SK-N-SH treated with all-trans-retinoic acid at 6 μM for 48 hours (cell line): Measurements from ENCODE around the gene CENPM.

ENCODE experiments used
- ATAC-seq: fragments of 200-7000 bp; cut with Tn5 transposase; 3 replicates; pipeline ENCODE4 v1.9.1; 2020; ENCODE audit warnings: mild to moderate bottlenecking, moderate library complexity
- ARNTL ChIP-seq: fragments of 450-650 bp; formaldehyde crosslinking; IDR thresholded peaks from 2 replicates; pipeline ENCODE4 v1.5.0; 2020; ENCODE audit warnings: low read depth, mild to moderate bottlenecking, moderate library complexity, borderline replicate concordance
- BACH2 ChIP-seq: fragments of 250-450 bp; sonication (Bioruptor Pico); IDR thresholded peaks from 2 replicates; pipeline ENCODE4 v1.9.0; 2021; ENCODE audit warnings: mild to moderate bottlenecking, borderline replicate concordance
- CREB5 ChIP-seq: fragments of 250-450 bp; sonication (Bioruptor Pico); IDR thresholded peaks from 2 replicates; pipeline ENCODE4 v1.5.1; 2020; ENCODE audit warnings: low read depth, mild to moderate bottlenecking, moderate library complexity
- CSDC2 ChIP-seq: fragments of 250-450 bp; sonication (Bioruptor Pico); IDR thresholded peaks from 2 replicates; pipeline ENCODE4 v1.5.0; 2020; ENCODE audit warnings: mild to moderate bottlenecking, moderate library complexity
- CSRNP3 ChIP-seq: fragments of 250-450 bp; sonication (Bioruptor Pico); IDR thresholded peaks from 2 replicates; pipeline ENCODE4 v1.5.1; 2021; ENCODE audit warnings: mild to moderate bottlenecking, moderate library complexity
- ESRRG ChIP-seq: fragments of 250-450 bp; sonication (Bioruptor Pico); IDR thresholded peaks from 2 replicates; pipeline ENCODE4 v1.6.1; 2021; ENCODE audit warnings: mild to moderate bottlenecking
- GLIS3 ChIP-seq: fragments of 250-450 bp; sonication (Bioruptor Pico); IDR thresholded peaks from 2 replicates; pipeline ENCODE4 v1.5.0; 2020; ENCODE audit warnings: mild to moderate bottlenecking, moderate library complexity
- ISL1 ChIP-seq: fragments of 250-450 bp; sonication (Bioruptor Pico); IDR thresholded peaks from 2 replicates; pipeline ENCODE4 v2.1.2; 2022; ENCODE audit warnings: mild to moderate bottlenecking, moderate library complexity
- PATZ1 ChIP-seq: fragments of 250-450 bp; sonication (Bioruptor Pico); IDR thresholded peaks from 2 replicates; pipeline ENCODE4 v1.8.0; 2020; ENCODE audit warnings: mild to moderate bottlenecking, moderate library complexity, borderline replicate concordance
- POU6F1 ChIP-seq: fragments of 250-450 bp; sonication (Bioruptor Pico); IDR thresholded peaks from 2 replicates; pipeline ENCODE4 v1.8.0; 2021; ENCODE audit warnings: low read depth, mild to moderate bottlenecking, moderate library complexity, borderline replicate concordance
- PPARA ChIP-seq: fragments of 250-450 bp; sonication (Bioruptor Pico); IDR thresholded peaks from 2 replicates; pipeline ENCODE4 v1.5.0; 2020; ENCODE audit warnings: mild to moderate bottlenecking, borderline replicate concordance
- RARB ChIP-seq: fragments of 250-450 bp; sonication (Bioruptor Pico); IDR thresholded peaks from 2 replicates; pipeline ENCODE4 v1.8.0; 2021; ENCODE audit warnings: mild to moderate bottlenecking, moderate library complexity
- SNAI2 ChIP-seq: fragments of 250-450 bp; sonication (Bioruptor Pico); IDR thresholded peaks from 2 replicates; pipeline ENCODE4 v1.5.0; 2020; ENCODE audit warnings: mild to moderate bottlenecking, moderate library complexity
- TCF4 ChIP-seq: fragments of 250-450 bp; sonication (Bioruptor Pico); IDR thresholded peaks from 2 replicates; pipeline ENCODE4 v1.8.0; 2021; ENCODE audit warnings: mild to moderate bottlenecking, moderate library complexity, borderline replicate concordance
- TOX ChIP-seq: fragments of 250-450 bp; sonication (Bioruptor Pico); IDR thresholded peaks from 2 replicates; pipeline ENCODE4 v1.8.0; 2021; ENCODE audit warnings: mild to moderate bottlenecking, moderate library complexity, borderline replicate concordance
- TSHZ2 ChIP-seq: fragments of 250-450 bp; sonication (Bioruptor Pico); IDR thresholded peaks from 2 replicates; pipeline ENCODE4 v1.5.0; 2020; ENCODE audit warnings: mild to moderate bottlenecking, moderate library complexity
- ZC3H10 ChIP-seq: fragments of 250-450 bp; sonication (Bioruptor Pico); IDR thresholded peaks from 2 replicates; pipeline ENCODE4 v1.5.1; 2021; ENCODE audit warnings: mild to moderate bottlenecking, moderate library complexity
- ZFP3 ChIP-seq: fragments of 250-450 bp; sonication (Bioruptor Pico); IDR thresholded peaks from 2 replicates; pipeline ENCODE4 v1.5.0; 2020; ENCODE audit warnings: mild to moderate bottlenecking, moderate library complexity
- ZFP30 ChIP-seq: fragments of 450-650 bp; formaldehyde crosslinking; IDR thresholded peaks from 2 replicates; pipeline ENCODE4 v1.5.0; 2022; ENCODE audit warnings: mild to moderate bottlenecking, moderate library complexity
- ZNF565 ChIP-seq: fragments of 450-650 bp; formaldehyde crosslinking; conservative IDR thresholded peaks from 2 replicates; pipeline ENCODE4 v1.5.0; 2020; ENCODE audit warnings: low read depth, mild to moderate bottlenecking, moderate library complexity
- ZNF70 ChIP-seq: fragments of 450-650 bp; formaldehyde crosslinking; IDR thresholded peaks from 2 replicates; pipeline ENCODE4 v1.5.0; 2020; ENCODE audit warnings: mild to moderate bottlenecking, moderate library complexity

The CENPM gene

GRCh38 chr22:41978732-41979131 is 31.8 kb upstream of the CENPM start:
- no peak for ATAC-seq
- TF ChIP-seq TSHZ2 (CRISPR knock-in tag) (no peak), ZFP30 (CRISPR knock-in tag) (no peak), POU6F1 (no peak), RARB (CRISPR knock-in tag) (no peak), ZNF565 (no peak)

GRCh38 chr22:41976961-41977566 is 30.1 kb upstream of the CENPM start:
- ATAC-seq = no peak
- TF ChIP-seq GLIS3 (no peak), PPARA (no peak), ZNF565 (no peak)

- no peak for TF ChIP-seq TSHZ2 (CRISPR knock-in tag)
- no peak for TF ChIP-seq ISL1 (CRISPR knock-in tag)
- no peak for TF ChIP-seq PATZ1
- TF ChIP-seq CSRNP3 (CRISPR knock-in tag) = no peak
- no peak for TF ChIP-seq ESRRG (CRISPR knock-in tag)
- TF ChIP-seq ZC3H10 (CRISPR knock-in tag) = no peak
- TF ChIP-seq SNAI2 = no peak
- no peak for TF ChIP-seq BACH2 (CRISPR knock-in tag)
- TF ChIP-seq RARB (CRISPR knock-in tag) = no peak
- no peak for TF ChIP-seq TOX (CRISPR knock-in tag)
- no peak for TF ChIP-seq CSDC2 (CRISPR knock-in tag)
- TF ChIP-seq TCF4 (CRISPR knock-in tag) = no peak
- TF ChIP-seq POU6F1 = no peak
- no peak for TF ChIP-seq ZFP3 (CRISPR knock-in tag)
- TF ChIP-seq ZNF70 (CRISPR knock-in tag) = no peak
- no peak for TF ChIP-seq CREB5 (CRISPR knock-in tag)
- no peak for TF ChIP-seq PPARA
- no peak for TF ChIP-seq ZFP30 (CRISPR knock-in tag)
- TF ChIP-seq ZNF565 = no peak
- TF ChIP-seq ARNTL (CRISPR knock-in tag) = no peak
- TF ChIP-seq, all 23 proteins: peak for 0
- no peak for ATAC-seq
Measured at GRCh38 chr22:41976070-41976901, 29.3 kb upstream of the CENPM start.
